ENCODE data around the gene ATXN7L1.

ATXN7L1 gene

DNA sequence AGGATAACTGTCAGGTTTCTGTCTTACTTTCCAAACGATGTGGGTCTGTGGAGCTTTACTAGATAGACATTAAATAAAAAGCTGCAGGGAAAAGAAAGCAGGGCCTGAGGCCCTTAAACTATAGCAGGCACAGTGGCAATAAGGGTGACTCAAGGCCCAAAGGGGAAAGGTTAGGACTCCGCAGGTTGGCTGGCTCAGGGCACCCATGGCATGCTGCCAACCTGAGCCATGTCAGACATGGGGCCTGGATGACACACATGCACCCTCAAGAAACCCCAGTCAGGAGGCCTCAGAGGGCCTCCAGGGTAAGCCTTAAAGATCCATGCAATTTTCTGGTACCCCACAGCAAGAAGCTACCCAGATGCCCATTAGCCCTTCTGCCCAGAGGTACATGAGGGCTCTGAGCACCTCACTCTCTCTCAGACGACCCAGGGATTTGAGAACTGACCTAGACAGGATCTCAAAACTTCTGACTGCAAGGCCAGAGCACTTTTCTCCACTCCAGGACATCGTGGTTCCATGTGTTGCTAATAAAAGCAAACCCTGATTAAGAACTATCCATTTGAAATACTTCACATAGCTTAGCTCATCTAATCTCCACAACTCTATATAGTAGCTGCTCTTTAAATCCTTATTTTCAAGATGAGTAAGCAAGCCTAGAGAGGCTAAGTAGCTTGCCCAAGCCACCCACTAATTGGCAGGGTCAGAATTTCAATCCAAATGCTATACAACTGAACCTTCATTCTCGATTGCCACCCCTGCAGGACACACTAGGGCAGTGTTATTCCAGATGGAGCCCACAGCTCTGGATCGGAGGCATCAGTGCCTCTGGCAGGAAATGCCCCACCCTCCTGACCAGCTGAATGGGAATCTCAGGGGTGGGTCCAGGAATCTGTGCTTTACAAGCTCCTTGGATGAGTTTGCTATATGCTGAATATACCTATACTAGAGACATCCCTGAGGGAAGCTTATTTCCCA, 162.6 kb downstream of the ATXN7L1 start:
- TF ChIP-seq, protein P1, sequence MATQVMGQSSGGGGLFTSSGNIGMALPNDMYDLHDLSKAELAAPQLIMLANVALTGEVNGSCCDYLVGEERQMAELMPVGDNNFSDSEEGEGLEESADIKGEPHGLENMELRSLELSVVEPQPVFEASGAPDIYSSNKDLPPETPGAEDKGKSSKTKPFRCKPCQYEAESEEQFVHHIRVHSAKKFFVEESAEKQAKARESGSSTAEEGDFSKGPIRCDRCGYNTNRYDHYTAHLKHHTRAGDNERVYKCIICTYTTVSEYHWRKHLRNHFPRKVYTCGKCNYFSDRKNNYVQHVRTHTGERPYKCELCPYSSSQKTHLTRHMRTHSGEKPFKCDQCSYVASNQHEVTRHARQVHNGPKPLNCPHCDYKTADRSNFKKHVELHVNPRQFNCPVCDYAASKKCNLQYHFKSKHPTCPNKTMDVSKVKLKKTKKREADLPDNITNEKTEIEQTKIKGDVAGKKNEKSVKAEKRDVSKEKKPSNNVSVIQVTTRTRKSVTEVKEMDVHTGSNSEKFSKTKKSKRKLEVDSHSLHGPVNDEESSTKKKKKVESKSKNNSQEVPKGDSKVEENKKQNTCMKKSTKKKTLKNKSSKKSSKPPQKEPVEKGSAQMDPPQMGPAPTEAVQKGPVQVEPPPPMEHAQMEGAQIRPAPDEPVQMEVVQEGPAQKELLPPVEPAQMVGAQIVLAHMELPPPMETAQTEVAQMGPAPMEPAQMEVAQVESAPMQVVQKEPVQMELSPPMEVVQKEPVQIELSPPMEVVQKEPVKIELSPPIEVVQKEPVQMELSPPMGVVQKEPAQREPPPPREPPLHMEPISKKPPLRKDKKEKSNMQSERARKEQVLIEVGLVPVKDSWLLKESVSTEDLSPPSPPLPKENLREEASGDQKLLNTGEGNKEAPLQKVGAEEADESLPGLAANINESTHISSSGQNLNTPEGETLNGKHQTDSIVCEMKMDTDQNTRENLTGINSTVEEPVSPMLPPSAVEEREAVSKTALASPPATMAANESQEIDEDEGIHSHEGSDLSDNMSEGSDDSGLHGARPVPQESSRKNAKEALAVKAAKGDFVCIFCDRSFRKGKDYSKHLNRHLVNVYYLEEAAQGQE (IDR thresholded peaks at IDR 0.05; ENCODE audit: low read depth), result no peak
- TF ChIP-seq ZBTB7A (IDR thresholded peaks at IDR 0.05; ENCODE audit: low read depth) (no peak), TEAD4 (IDR thresholded peaks at IDR 0.05) (no peak), EP300 (IDR thresholded peaks at IDR 0.05; ENCODE audit: borderline replicate concordance) (no peak), EGR1 (IDR thresholded peaks at IDR 0.05) (no peak), NFIC (IDR thresholded peaks at IDR 0.05) (no peak), RAD21 (IDR thresholded peaks at IDR 0.05; ENCODE audit: low read depth) (no peak), TCF12 (IDR thresholded peaks at IDR 0.05; ENCODE audit: low read depth) (no peak), YY1 (IDR thresholded peaks at IDR 0.05; ENCODE audit: low read depth) (no peak), CREB1 (IDR thresholded peaks at IDR 0.05; ENCODE audit: low read depth) (no peak), FOXM1 (IDR thresholded peaks at IDR 0.05; ENCODE audit: borderline replicate concordance, low read depth) (no peak), CEBPB (IDR thresholded peaks at IDR 0.05) (no peak), TAF1 (IDR thresholded peaks at IDR 0.05; ENCODE audit: low read depth) (no peak)
- TF ChIP-seq, protein P2, sequence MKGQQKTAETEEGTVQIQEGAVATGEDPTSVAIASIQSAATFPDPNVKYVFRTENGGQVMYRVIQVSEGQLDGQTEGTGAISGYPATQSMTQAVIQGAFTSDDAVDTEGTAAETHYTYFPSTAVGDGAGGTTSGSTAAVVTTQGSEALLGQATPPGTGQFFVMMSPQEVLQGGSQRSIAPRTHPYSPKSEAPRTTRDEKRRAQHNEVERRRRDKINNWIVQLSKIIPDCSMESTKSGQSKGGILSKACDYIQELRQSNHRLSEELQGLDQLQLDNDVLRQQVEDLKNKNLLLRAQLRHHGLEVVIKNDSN (IDR thresholded peaks at IDR 0.05), result no peak
- TF ChIP-seq, protein P3, sequence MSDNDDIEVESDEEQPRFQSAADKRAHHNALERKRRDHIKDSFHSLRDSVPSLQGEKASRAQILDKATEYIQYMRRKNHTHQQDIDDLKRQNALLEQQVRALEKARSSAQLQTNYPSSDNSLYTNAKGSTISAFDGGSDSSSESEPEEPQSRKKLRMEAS (IDR thresholded peaks at IDR 0.05), result no peak

DNA sequence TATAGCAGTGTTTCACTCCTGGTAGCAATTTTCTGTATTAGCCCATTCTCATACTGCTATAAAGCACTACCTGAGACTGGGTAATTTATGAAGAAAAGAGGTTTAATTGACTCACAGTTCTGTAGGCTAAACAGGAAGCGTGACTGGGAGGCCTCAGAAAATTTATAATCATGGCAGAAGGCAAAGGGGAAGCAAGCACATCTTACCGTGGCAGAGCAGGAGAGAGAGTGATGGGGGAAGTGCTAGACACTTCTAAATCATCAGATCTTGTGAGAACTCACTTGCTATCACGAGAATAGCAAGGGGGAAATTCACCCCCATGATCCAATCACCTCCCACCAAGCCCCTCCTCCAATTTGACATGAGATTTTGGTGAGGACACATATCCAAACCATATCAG, 163.5 kb downstream of the ATXN7L1 start:
- no peak for TF ChIP-seq ZBTB7A (IDR thresholded peaks at IDR 0.05; ENCODE audit: low read depth)
- TF ChIP-seq TEAD4 (IDR thresholded peaks at IDR 0.05), result no peak
- TF ChIP-seq NFIC (IDR thresholded peaks at IDR 0.05), result no peak

DNA sequence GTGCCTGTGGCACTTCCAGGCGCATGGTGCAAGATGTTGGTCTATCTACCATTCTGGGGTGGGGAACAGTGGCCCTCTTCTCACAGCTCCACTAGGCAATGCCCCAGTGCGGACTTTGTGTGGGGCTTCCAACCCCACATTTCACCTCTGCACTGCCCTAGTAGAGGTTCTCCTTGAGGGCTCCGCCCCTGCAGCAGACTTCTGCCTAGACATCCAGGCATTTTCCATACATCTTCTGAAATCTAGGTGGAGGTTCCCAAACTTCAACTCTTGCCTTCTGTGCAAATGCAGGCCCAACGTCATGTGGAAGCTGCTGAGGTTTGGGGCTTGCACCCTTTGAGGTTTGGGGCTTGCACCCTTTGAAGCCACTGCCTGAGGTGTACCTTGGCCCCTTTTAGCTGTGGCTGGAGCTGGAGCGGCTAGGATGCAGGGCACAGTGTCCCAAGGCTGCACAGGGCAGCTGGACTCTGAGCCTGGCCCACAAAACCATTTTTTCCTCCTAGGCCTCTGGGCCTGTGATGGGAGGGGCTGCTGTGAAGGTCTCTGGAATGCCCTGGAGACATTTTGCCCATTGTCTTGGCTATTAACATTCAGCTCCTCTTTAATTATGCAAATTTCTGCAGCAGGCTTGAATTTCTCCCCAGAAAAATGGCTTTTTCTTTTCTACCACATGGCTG, 164.5 kb downstream of the ATXN7L1 start:
- no peak for TF ChIP-seq CREB1 (IDR thresholded peaks at IDR 0.05; ENCODE audit: low read depth)
- TF ChIP-seq, protein P3 (IDR thresholded peaks at IDR 0.05), result no peak
- no peak for TF ChIP-seq YY1 (IDR thresholded peaks at IDR 0.05; ENCODE audit: low read depth)
- no peak for TF ChIP-seq TCF12 (IDR thresholded peaks at IDR 0.05; ENCODE audit: low read depth)
- no peak for TF ChIP-seq CEBPB (IDR thresholded peaks at IDR 0.05)
- no peak for TF ChIP-seq TAF1 (IDR thresholded peaks at IDR 0.05; ENCODE audit: low read depth)

DNA sequence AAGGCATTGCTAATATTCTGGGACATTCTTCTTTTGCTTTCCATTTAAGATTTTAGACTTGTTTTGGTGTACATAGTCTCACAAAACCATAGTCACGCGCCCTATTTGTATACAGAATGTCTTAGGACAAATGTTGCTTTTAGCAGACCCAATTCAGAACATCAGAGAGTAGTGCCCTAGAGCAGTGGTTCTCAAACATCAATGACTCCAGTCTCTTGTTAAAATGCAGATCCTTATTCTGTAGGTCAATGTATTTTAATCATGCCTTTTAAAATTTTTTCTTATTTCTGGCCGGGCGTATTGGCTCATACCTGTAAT, 167.7 kb downstream of the ATXN7L1 start:
- TF ChIP-seq TEAD4 (IDR thresholded peaks at IDR 0.05) (no peak), FOXM1 (IDR thresholded peaks at IDR 0.05; ENCODE audit: borderline replicate concordance, low read depth) (no peak), YY1 (IDR thresholded peaks at IDR 0.05; ENCODE audit: low read depth) (no peak), RAD21 (IDR thresholded peaks at IDR 0.05; ENCODE audit: low read depth) (no peak)

DNA sequence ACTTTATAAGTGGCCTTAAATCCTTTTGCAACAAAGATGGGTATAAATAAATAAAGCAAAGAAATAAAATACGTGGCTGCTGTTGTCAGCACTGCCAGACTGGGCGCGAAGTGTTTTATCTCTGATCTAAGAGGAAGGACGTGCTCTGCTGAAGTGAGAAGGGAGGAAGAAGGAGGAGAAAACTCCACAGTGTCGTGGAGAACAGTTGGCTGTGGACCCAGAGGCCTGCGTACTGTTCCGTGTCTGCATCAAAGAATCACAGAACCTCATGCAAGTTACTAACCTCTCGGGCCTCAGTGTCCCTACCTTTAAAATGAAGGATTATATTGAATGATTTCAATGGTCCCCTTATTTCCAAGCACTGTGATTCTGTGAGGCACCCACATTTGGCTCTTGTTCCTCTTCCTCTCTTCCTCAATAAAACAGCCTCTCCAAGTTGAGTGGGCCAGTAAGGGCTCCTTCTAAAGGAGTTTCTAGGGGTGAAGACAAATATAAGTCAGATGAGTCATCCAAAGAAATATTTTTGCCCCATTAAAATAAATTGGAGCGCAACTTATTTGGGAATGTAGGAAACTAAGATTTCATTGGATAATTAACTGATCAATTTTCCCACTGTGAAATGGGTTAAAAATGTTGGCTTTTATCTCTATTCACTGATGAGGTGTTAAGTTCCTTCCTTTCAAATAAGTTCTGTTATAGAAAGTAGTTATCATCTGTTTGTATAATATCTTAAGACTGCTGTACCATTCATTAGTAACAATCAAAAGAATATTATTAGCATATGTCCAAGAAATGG, 168.2 kb downstream of the ATXN7L1 start:
- no peak for TF ChIP-seq NFIC (IDR thresholded peaks at IDR 0.05)
- TF ChIP-seq CEBPB (IDR thresholded peaks at IDR 0.05), result no peak
- TF ChIP-seq YY1 (IDR thresholded peaks at IDR 0.05; ENCODE audit: low read depth), result no peak
- TF ChIP-seq, protein P1 (IDR thresholded peaks at IDR 0.05; ENCODE audit: low read depth), result no peak
- TF ChIP-seq EGR1 (IDR thresholded peaks at IDR 0.05), result no peak

DNA sequence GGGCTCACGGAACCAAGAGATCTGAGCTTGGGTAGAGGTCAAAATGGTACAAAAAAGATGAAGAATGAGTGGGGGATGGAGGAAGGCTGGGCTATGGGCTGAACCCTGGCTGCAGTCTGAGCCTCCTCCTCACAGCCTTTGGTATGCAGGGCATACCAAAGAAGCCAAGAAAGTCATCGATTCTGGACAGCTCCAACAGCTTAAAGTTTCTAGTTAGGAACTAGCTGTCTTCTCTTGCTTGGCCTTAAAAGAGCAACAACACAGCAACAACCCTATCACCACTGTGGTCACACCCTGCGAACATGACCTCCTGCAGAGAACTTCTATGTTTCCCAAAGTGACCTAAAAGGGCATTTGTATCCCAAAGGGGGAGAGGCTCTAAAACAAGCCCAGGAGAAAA, 169.0 kb downstream of the ATXN7L1 start:
- TF ChIP-seq, protein P2 (IDR thresholded peaks at IDR 0.05), result no peak
- TF ChIP-seq, protein P1 (IDR thresholded peaks at IDR 0.05; ENCODE audit: low read depth), result peak; percentile 11; the same call in 1 of the 2 replicates

Data from Ishikawa (cell line).